Skeletal muscle cell (primary cell): ENCODE data around the gene RPL29.

Experiments used
- DNase-seq: peaks from one replicate; pipeline ENCODE4 v3.0.0-alpha.2; 2010; ENCODE audit warnings: low read depth
- H3K4me3 ChIP-seq: 2 replicates; pipeline ENCODE4 v1.5.1; 2011; ENCODE audit warnings: low read depth, mild to moderate bottlenecking, control low read depth, low read length, moderate library complexity

The RPL29 gene

GRCh38 chr3:51968883-51969678 is 26.6 kb downstream of the RPL29 start:
- no peak for DNase-seq
- no peak overlapping the region for H3K4me3 ChIP-seq

DNA sequence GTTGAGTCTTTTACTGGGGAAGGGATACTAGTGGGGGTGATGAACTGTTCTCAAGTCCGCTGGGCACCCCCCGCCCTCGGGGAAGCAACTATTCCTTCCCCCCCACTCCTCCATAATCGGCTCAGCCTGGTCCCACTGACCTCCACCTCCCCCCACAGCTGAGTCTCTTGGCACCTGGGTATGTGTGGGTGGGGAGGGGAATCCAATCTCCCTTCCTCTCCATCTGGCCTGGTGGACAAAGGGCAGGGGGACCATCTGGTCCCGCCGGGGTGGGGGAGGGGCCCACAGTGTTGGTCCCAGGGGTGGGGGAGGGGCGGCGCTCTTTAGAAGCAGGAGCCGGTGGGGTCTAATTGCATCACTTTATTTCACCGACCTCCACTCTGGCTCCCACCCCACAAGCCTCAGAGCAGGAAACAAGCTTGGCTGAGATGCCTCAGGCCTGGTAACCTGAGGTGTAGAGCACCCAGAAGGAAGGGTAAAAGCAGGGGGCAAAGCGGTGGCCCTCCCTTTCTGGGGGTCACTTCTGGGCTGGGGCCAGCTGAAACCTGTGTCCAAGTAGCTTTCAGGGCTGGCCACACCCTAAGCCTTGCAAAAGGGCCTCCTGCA is 27.4 kb downstream of the RPL29 start:
- peak overlapping the region; percentile 70 for H3K4me3 ChIP-seq
- no peak for DNase-seq

DNA sequence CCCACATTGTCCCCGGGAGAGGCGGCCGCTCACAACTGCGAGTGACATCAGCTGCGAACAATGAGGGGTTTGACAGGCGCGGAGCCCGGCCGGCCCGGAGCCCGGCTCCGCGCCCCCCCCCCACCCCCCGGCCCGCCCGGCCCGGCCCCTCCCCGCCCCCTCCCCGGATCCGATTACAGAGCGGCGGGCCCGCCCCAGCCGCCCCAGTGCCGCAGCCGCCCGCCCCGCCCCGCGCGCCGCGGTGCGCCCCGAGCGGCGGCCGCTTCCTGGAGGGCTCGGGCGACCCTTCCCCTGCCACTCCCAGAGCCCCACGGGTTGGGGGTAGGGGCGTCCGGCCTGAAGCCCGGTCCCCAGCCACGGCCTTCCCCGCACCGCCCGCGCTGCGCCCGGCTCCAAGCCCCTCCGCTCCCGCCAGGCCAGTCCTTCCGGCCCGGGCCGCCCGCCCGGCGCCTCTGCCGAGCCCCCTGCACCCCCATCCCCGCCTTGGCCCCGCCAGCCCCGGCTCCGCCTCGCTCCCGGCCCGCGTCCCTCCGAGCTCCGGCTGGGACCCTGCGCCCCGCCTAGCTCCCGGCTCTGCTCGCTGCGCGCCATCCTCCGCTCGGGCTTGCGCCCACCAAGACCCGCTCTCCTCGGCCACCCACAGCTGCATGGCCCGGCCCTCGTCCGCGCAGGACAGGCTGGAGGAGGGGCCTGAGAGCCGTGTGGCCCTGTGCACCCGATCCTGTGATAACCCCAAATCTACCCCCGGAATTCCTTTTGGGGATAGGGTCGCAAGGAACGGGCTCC is 28.1 kb downstream of the RPL29 start, which contains the start of gene PCBP4:
TSS of gene PCBP4 (minus strand) at position 71 of the 786 bp plus-strand sequence. CDS start 6,214 bp downstream, outside the sequence.
- H3K4me3 ChIP-seq, result peak within 1 kb of the TSS; percentile 75
- DNase-seq, result no peak

DNA sequence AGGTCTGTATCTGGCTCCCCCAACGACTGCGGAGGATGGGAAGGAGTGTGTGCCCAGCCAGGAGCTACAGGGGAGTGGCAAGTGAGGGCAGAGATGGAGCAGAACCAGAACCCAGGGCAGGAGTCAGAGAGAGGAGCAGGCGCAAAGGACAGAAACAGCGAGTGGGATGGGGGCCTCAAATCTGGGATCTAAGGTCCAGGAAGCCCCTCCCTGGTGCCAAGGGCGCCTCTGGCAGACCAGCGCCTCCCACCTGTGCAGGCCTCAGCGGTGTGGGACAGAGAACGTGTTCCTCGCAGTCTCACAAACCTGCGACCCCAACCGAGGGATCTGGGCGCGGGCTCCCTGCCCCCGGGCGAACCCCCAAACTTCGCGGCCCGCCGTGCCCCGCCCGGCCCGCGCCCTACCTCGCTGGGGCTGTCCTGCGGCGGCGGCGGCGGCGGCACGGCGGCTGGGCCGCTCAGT is 28.7 kb downstream of the RPL29 start:
- peak overlapping the region; percentile 75 for H3K4me3 ChIP-seq
- no peak for DNase-seq

DNA sequence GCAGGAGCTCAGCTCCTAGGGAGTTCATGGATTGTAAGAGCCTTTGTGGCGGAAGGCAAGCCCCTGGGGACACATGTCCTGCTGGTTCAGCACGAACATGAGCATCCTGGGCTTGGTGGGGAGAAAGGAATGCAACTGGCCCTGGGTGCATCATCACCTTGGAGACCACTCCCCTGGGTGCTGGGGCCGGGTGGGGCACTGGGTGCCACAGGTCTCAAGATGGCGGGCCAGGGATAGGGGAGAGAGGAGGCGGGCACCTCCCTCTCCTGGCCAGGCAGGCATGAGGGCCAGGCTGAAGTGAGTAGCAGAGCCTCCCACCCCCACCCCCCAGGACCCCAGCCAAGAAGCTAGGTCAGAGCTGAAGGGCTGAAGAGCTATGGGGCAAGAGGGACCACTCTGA is 29.2 kb downstream of the RPL29 start:
- peak overlapping the region; percentile 75 for H3K4me3 ChIP-seq
- DNase-seq, result no peak

DNA sequence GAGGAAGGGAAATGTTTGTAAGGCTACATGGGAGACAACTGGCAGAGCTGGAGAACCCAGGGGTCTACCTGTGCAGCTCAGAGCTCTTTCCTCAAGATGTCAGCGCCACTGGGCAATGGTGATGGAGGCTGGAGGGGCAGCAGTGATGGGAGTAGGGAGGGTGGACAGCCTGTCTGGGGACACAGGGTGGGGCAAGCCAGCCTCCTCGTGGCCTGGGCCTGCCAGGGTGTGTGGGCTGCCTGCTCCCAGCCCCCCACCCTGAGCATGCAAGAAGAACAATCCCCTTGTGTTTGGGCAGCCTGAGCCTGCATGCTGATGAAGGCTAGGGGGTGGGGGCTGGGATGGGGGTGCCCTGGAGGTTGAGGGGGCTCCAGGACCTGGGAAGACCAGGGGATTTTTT is 29.7 kb downstream of the RPL29 start:
- peak overlapping the region; percentile 75 for H3K4me3 ChIP-seq
- DNase-seq, result no peak

GRCh38 chr3:51964521-51964920 is 31.2 kb downstream of the RPL29 start:
- no peak for DNase-seq
- H3K4me3 ChIP-seq, result no peak overlapping the region

- DNase-seq, result no peak
These were observed 31.7 kb downstream of the RPL29 start for GRCh38 chr3:51963951-51964451.

DNA sequence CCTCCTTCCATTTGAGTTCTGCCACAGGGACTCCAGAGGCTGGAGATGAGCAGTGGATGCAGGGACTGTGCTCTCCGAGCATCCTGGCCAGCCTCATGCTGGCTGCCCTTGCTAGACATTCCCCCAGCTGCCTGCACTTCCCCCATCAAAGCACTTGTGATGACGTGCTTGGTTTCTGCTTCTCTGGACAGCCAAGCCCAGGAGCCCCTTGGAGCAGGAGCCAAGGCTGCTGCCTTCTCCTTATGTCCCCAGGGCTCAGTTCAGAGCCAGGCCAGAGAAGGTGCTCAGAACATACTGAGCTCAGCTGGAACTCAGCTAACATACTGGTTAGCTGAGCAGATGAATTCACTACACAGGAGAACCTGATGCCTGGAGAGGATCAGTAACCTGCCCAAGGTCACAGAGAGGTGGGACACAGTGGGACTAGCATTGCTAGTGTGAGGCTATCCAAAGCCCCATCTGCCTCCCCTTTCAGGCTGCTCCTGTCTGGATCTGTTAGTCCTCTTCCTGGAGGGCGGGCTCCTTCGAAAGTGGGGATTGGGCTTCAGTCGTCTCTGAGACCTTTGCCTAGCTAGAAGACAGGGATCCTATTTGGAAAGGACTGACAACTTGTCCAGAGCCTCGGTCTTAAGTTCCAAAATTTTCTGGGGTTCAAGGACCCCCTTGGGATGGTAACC is 32.7 kb downstream of the RPL29 start:
- no peak for DNase-seq
- no peak overlapping the region for H3K4me3 ChIP-seq

More at GRCh38 chr3:51963951-51964451, 31.7 kb downstream of the RPL29 start:
- no peak overlapping the region for H3K4me3 ChIP-seq

- no peak for DNase-seq
- no peak overlapping the region for H3K4me3 ChIP-seq
These were observed 33.8 kb downstream of the RPL29 start for GRCh38 chr3:51961602-51962569.

DNA sequence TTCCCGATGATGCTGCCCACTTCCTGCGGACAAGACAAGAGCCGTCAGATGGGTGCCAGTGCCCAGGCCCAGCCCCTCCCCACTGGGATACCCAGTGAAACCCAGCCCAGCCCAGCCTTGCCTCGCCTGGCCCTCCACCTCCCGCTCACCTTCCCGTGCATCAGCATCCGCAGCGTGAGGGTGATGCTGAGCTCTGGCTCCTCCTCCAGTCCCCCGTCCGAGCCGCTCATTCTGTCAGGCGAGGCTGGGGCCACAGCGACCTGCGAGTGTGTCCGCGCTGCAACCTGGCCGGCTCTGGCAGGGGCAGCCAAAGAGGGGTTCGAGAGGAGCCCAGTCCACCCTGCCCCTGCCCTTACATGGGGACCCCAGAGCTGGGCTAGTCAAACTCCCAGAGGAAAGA is 34.7 kb downstream of the RPL29 start:
- DNase-seq, result no peak
- no peak overlapping the region for H3K4me3 ChIP-seq

DNA sequence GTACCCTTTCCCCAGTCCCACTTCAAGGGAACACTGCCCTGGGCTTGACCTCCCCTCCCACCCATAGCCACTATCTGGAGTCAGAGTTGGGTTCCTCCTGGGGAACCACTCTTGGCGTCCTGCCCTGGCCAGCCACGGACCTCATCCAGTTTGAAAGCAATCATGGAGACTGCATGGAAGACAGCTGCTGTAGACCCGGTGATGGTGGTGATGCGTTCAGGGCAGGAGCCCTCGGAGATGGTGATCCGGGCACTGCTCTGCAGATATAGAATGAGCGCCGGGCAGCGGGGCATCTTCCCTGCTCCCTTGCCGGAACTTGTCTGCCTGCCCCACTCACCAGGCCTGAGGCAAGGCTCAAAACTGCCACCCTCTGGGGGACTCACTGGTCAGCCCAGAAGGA is 35.3 kb downstream of the RPL29 start:
- H3K4me3 ChIP-seq, result no peak overlapping the region
- no peak for DNase-seq

DNA sequence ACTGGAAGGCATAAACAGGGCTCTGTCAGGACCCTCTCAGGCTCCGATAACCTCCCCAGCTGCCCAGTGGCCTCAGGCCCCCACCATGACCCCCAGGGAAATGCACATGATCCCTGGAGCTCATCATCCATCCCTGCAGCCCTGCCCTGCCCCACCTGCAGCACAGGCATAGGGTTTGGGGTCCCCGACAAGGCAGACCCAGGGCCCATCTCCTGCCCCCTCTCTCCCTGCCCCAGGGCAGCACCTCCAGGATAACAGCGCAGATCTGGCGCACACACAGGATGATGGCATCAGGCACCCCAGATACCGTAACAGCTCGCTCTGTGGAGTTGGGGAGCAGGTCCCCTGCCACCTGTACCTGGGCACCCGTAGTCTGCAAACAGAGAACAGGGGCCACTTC is 36.0 kb downstream of the RPL29 start:
- DNase-seq, result no peak
- H3K4me3 ChIP-seq, result no peak overlapping the region

DNA sequence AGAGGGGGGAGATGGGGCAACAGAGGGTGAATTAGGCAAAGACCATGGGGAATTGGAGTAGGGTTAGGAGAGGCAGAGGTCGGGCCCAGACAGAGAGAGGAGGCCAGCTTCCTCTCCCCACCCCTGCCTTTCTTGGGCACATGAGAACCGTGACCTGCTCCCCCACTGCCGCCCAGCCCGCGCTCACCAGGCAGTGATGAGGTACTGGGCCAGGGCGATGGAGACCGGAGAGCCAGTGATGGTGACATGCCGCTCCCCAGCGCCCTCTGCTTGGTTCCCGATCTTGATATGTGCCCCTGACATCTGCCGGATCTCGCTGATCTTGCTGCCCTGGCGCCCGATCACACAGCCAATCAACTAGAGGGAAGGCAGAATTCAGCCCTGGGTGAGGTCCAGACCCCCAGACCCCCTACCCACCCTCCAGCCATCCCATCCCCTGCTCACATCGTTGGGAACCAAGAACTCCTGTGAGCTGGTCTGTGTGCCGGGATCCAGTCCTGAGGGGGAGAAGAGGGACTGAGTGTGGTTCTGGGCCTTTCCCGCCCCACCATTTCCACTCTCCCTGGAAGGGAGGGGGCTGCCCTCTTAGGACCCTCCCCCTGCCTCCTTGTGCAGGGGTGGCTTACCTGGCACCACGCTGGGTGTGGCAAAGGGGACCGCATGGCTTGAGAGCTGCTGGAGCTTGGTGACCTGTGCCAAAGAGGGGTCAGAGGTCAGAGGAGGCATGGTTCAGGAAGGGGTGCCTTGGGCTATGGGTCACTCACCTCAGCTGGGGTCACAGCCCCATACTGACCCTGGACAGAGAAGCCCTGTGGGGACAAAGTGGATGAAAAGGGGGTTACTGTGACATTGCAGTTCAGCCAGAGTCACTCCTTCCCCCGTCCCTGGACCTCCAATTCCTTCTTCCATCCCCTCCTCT is 36.8 kb downstream of the RPL29 start:
- H3K4me3 ChIP-seq, result no peak overlapping the region
- no peak for DNase-seq

DNA sequence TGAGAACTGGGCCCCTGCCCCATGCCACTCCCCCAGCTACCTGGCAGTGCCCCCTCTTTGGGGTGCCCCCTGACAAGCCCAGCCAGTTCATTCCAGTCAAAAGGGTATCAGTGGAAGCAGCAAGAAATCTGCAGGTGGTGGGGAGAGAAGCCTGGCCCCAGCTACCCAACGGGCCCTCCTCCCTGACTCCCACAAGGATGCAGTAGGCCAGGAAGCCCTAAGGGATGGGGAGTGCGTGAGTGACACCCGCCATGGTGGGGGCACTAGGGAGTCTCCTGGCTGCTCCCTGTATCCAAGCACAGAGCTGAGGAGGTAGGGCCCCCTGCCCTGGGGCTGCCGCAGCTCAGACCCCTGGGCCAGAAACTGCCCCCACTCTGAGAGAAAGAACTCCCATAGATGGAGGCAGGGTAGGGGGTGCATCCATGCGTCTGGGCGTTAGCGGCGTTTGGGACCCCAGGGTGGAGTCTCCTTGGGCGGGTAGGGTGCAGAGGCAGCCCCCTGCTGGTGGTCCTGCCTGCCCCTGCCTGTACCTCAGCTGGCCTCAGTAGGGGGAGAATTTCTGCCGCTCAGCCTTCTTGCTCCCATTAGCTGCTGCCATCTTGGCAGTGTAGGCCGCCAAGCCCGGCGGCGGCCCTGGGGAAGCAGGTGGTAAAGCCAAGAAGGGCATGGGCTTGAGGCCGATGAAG is 38.0 kb downstream of the RPL29 start:
- no peak for DNase-seq
- no peak overlapping the region for H3K4me3 ChIP-seq

DNA sequence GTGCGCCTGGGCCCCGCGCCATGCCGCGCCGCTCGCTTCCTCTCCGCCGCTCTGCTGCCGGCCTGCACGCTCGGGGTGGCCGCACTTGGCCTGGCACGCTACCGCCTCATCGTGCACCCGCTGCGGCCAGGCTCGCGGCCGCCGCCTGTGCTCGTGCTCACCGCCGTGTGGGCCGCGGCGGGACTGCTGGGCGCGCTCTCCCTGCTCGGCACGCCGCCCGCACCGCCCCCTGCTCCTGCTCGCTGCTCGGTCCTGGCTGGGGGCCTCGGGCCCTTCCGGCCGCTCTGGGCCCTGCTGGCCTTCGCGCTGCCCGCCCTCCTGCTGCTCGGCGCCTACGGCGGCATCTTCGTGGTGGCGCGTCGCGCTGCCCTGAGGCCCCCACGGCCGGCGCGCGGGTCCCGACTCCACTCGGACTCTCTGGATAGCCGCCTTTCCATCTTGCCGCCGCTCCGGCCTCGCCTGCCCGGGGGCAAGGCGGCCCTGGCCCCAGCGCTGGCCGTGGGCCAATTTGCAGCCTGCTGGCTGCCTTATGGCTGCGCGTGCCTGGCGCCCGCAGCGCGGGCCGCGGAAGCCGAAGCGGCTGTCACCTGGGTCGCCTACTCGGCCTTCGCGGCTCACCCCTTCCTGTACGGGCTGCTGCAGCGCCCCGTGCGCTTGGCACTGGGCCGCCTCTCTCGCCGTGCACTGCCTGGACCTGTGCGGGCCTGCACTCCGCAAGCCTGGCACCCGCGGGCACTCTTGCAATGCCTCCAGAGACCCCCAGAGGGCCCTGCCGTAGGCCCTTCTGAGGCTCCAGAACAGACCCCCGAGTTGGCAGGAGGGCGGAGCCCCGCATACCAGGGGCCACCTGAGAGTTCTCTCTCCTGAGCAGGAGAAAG is 39.6 kb downstream of the RPL29 start:
- no peak for DNase-seq
- no peak overlapping the region for H3K4me3 ChIP-seq
